ENCODE measurements around the gene RAET1E. TPM values are rescaled to one million over a fixed set of nuclear protein-coding genes. Genes with fewer than 3 reads are reported as not detected.

The RAET1E gene
- total and polyA plus RNA-seq, 9 of the 15 experiments (the other 6 are each of a cell fraction or from before 2014, with no cell fraction given) = not detected

DNA sequence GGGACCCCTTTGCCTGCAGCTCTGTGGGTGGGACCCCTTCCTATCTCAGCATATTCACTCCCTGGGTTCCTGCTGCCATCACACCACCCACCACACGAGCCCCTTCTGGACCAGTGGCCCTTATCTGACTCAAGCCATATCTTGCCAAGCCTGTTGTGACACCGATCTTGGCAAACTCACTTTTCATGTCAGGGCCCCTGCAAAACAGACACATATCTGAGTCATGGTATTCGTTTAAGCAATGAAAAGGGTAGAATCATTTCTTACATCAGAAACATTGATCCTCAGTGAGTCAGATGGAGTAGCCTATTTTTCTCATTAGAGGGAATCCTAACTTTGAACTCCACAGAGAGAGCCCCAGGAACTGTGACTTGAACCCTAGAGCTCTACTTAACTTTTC is 10.6 kb downstream of the RAET1E start (continued):
- TF ChIP-seq, protein P1, sequence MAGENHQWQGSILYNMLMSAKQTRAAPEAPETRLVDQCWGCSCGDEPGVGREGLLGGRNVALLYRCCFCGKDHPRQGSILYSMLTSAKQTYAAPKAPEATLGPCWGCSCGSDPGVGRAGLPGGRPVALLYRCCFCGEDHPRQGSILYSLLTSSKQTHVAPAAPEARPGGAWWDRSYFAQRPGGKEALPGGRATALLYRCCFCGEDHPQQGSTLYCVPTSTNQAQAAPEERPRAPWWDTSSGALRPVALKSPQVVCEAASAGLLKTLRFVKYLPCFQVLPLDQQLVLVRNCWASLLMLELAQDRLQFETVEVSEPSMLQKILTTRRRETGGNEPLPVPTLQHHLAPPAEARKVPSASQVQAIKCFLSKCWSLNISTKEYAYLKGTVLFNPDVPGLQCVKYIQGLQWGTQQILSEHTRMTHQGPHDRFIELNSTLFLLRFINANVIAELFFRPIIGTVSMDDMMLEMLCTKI (IDR thresholded peaks at IDR 0.05; ENCODE audit: partially characterized antibody) = no peak
- TF ChIP-seq ZFP1 (CRISPR knock-in tag; IDR thresholded peaks at IDR 0.05) (no peak), PHB2 (IDR thresholded peaks at IDR 0.05; ENCODE audit: low read depth) (no peak), POU5F1 (IDR thresholded peaks at IDR 0.05; ENCODE audit: borderline replicate concordance, low read depth, low read length, partially characterized antibody) (no peak), KLF13 (tag; IDR thresholded peaks at IDR 0.05; ENCODE audit: borderline replicate concordance, low read depth) (no peak), ZEB2 (IDR thresholded peaks at IDR 0.05) (no peak), STAG1 (CRISPR knock-in tag; IDR thresholded peaks at IDR 0.05; ENCODE audit: borderline replicate concordance) (no peak), SMARCA4 (IDR thresholded peaks at IDR 0.05) (no peak)
- TF ChIP-seq, protein P2, sequence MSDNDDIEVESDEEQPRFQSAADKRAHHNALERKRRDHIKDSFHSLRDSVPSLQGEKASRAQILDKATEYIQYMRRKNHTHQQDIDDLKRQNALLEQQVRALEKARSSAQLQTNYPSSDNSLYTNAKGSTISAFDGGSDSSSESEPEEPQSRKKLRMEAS (CRISPR knock-in tag; IDR thresholded peaks at IDR 0.05) = no peak

DNA sequence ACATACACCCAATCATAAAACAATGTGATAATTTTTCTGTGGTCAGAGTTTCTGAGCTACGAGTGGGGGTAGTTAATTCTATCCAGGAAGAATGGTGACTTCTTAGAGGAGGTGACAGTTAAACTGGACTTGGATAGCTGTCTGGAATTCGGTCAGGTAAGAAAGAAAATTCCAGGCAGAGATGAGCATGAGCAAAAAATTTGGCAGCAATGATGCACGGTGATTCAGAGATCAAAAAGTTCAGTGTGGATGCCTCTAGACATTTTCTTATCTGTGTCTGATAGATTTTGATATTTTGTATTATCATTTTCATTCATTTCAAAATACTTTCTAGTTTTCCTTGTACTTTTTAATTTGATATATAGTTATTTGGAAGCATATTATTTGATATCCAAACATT is 12.0 kb downstream of the RAET1E start:
- Histone ChIP-seq H3K9me3 (replicated peaks; ENCODE audit: control insufficient read depth, insufficient read depth, low read depth, low read length) (no peaks in the 10 kb centered on the region), H3K9me1 (ENCODE audit: control insufficient read depth, insufficient read depth, low read length) (no peaks in the 10 kb centered on the region), H3K27ac (ENCODE audit: extremely low read depth, low read depth, low read length) (no peak overlapping the region), H3K9ac (ENCODE audit: insufficient read depth in 1 of 2, low read depth in 2 of 2, low read length in 2 of 2) (no peak overlapping the region), H4K20me1 (replicated peaks; ENCODE audit: control insufficient read depth, insufficient read depth, low read length) (no peaks in the 10 kb centered on the region), H3K4me2 (ENCODE audit: insufficient read depth, low read length) (no peak overlapping the region), H3K79me2 (ENCODE audit: control insufficient read depth, insufficient read depth, low read length) (no peaks in the 10 kb centered on the region), H2AFZ (ENCODE audit: low read depth, low read length) (no peak overlapping the region), H3K4me1 (replicated peaks in 1 of 2; ENCODE audit: control insufficient read depth in 2 of 2, insufficient read depth in 2 of 2, low read length in 2 of 2) (no peaks in the 10 kb centered on the region), H3K36me3 (ENCODE audit: control insufficient read depth, insufficient read depth, low read length) (no peaks in the 10 kb centered on the region), H3K27me3 (ENCODE audit: control insufficient read depth in 2 of 2, insufficient read depth in 2 of 2, low read length in 2 of 2) (peaks cover 52 to 62% of the 10 kb centered on the region in 2 experiments; a peak in 4 of 5 replicates), H3K4me3 (no peak overlapping the region)
- FAIRE-seq = peak; percentile 76
- POLR2A ChIA-PET = interaction anchor here (1.7 kb wide), 1 partner anchor 14 kb away, joined by 6 read pairs; no protein-coding TSS in a partner anchor
- WGBS (ENCODE audit: insufficient coverage, low coverage, missing lambda C conversion rate) = 1% methylated on average over 3 of the region's 3 CpGs
- intact Hi-C loops (cut with micrococcal nuclease) (no loop called here), in situ Hi-C loops (cut with MboI) (no loop called here)
- CTCF ChIA-PET (ENCODE audit: low intra/inter-chr PET ratio) = no interaction called here
- no TSS peak for BruUV-seq (replicated peaks)
- no peak for DNase-seq (ENCODE audit: extremely low read depth in 1 of 4, low spot score in 3 of 4)
- no peak for ATAC-seq
- TF ChIP-seq ZKSCAN3 (CRISPR knock-in tag; IDR thresholded peaks at IDR 0.05) = no peak
- TF ChIP-seq ZBTB17 (CRISPR knock-in tag; IDR thresholded peaks at IDR 0.05) = no peak
- no peak for TF ChIP-seq ZNF347 (CRISPR knock-in tag; IDR thresholded peaks at IDR 0.05; ENCODE audit: low read depth)
- no peak for TF ChIP-seq ZKSCAN8 (CRISPR knock-in tag; IDR thresholded peaks at IDR 0.05)
- no peak for TF ChIP-seq GABPB2 (CRISPR knock-in tag; conservative IDR thresholded peaks at IDR 0.05)
- no peak for TF ChIP-seq NFATC3 (IDR thresholded peaks at IDR 0.05)
- TF ChIP-seq ZBTB7A (IDR thresholded peaks at IDR 0.05; ENCODE audit: borderline replicate concordance, control insufficient read depth, low read depth, low read length) = no peak
- no peak for TF ChIP-seq POLR3A (IDR thresholded peaks at IDR 0.05; ENCODE audit: borderline replicate concordance, extremely low read depth, insufficient read depth, insufficient read length)

All from K562 (cell line).